CD4-positive, alpha-beta T cell treated with Interleukin-21 for 1 hour (primary cell): Measurements from ENCODE around the gene BEST3.

ENCODE experiments used
- DNase-seq: peaks from one replicate; pipeline ENCODE4 v3.0.0-alpha.2; 2020

BEST3 gene

DNA sequence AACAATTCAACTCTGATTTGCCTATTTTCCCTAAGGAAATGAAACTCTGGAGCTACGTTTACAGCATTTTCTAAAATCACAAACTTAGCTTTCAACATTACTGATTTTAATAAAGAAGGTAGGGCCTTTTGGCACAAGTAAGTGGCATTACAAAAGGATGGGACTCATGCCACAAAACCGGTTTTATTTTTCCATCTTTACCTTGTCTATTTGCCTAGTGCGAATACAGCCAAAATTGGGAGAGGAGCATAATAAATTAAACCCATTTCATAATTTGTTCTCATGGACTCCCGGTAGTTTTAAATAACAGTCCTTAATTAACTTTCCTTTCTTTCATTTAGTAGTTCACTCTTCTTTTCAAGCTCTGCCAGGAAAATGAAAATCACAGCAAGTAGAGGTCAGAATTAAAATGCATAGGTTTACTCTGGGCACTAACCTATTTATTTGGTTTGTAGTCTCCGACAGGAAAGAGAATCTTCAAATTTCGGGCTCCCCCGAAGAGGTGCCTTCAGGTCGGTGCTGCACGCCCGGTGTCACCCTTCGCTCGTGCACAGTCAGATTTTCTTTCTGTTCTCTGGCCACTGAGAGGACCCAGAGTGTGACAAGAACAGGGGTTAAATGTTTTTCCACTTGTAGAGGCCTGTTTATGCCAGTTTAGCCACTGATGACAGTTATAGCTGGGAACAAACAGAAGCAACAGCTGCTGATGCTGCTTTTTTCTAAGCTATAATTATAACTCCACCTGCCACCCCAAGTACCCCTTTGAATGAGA, at the start of gene BEST3:
Gene BEST3, minus strand, starts transcription at position 535 of the 772 bp plus-strand sequence. CDS start 1,505 bp downstream, outside the sequence.
- DNase-seq, result no peak

DNA sequence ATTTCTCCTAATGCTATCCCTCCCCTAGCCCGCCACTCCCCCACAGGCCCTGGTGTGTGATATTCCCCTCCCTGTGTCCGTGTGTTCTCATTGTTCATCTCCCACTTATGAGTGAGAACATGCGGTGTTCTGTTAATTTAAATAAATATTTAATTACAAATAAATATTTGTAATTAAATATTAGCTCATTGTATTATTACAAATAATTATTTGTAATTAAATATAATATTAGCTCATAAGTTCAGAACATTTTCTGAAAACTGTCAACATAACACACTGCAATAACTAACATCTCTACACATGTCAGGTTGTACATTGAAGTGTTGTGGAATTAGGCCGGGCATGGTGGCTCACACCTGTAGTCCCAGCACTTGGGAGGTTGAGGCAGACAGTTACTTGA, 45.0 kb upstream of the BEST3 start:
- DNase-seq, result no peak

DNA sequence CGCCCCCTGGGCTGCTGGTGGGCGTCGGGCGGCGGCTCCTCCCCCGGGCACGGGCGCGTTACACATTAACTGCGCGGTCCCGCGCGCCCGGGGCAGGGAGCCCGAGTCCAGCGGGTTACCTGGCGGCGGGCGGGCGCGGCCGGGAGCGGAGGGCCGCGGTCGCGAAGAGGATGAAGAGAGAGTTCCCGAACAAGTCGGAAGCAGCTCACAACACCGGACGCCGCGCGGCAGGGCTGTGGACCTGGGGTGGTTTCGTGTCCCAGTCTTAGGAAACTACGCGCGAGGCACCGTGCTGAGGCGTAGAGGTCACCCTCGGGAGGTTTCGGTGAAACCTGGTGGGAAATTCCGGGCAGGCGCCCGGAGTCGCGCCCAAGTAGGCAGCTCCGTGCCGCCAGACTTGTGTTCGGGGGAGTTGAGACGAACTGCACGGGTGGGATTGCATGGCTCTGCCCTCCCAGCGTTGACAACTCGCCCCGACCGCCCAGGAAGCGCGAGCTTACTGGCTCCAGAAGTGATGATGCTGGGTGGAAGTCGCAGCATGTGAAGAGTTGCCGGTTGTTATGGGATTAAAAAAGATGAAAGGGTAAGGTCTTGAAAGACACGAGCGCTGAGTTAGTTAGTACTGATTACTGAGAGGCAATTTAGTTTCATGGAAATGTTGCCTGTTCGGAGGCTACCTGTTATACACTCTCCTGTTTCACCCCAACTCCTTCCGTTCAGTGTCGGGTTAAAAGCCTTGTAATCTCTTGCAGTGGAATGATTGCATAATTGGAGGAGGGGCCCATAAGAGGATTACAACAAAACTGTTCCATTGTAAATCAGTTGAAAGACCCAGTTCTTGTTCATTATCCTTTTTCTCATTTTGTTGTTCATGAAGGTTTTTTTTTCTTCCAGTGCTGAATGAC, 40.4 kb upstream of the BEST3 start:
- peak; percentile 76 for DNase-seq

DNA sequence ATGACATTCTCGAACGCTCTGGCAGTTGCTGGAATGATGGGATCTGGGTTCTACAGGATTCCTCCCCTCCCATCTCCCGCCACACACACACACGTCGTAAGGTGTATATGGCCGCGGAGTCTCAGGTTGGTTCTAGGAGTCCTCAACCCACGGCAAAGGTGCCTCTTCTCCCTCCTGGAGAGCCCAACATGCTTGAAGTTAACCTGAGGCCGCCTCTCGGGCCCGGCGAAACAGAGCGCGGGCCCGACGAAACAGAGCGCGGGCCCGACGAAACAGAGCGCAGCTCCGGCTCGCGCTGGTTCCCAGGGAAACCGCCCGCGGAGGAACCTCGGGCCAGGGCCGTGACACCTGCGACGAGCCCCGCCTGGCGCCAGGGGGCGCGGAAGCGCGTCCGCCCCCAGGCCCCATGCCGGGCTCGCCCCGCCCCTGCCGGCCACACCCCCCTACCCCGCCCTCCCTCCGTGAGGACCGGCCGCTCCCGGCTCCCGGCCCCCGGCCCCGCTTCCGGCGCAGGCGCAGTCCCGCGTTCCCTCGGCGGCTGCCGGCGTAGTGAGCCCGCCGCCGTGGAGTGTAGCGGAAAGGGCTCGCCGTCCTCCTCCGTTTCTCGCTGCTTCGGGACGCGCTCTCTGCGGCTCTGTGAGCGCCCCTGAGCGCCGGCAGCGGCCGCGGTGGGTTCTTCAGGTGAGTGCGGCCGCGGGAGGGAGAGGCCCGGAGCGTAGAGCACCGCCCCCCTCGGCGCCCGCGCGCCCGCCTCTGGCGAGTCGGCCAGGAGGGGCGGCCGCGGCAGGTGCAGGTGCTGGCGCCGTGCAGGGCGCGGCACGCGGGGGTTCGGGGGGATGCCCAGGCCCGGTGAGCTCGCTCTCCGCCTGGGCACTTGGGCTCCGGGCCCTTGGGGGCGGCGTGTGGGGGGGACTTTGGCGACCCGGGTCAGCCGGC, 39.5 kb upstream of the BEST3 start, which contains the start of gene RAB3IP:
Gene RAB3IP, plus strand, starts transcription at position 510 of the 936 bp plus-strand sequence. CDS start 16,549 bp downstream, outside the sequence.
- DNase-seq, result peak; percentile 92

DNA sequence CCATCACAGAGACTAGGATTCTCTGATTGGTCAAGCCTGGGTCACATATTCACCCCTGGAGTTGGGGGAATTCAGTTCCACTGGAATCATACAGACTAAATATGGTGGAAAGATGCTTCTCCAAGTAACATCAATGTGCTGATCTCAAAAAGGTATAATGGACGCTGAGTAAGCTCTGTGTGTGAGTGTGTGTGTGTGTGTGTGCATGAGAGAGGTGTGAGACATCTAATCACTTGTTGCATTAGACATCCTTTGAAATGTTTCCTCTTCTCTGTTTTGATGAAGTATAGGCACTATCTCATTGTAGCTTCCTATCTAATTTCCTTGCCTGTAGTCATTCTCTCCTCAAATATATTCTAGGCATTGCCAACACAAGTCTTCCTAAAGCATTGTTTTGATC, 34.5 kb upstream of the BEST3 start:
- DNase-seq, result no peak

DNA sequence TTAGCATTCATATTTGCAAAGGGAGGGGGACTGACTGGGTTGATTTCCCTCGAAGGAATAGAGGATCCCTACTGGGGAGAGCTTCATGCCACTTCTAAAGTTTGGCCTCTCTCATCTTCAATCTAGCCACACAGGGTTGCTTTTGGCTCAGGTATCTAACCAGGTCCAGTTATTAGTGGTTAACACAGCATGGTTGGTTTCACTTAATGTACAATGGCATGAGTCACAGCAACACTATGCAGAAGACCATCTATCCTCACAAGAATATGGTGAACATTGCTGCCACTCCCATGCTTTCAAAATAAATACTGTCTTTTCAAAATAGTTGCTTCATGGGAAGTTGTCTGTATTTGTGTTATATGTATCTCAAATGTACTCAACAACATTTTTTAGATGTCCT, 33.0 kb upstream of the BEST3 start:
- DNase-seq, result no peak

DNA sequence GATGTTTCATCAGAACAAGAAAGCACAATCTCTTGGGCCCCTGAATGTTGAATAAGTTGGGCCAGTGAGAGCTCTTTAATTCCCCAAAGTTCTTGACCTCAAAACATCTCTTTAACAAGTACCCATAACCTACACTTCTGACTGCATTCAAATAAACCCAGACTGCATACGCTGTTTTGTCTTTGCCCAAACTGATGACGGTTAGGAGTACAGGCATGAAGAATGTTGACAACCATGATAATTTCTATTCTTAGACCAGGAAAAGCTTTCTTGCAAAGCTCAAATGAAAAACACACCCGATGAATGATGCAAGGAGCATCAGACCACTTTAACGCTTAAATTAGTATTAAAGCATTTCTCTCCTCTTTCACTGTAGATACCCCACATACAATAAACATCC, 27.8 kb upstream of the BEST3 start:
- DNase-seq, result no peak

DNA sequence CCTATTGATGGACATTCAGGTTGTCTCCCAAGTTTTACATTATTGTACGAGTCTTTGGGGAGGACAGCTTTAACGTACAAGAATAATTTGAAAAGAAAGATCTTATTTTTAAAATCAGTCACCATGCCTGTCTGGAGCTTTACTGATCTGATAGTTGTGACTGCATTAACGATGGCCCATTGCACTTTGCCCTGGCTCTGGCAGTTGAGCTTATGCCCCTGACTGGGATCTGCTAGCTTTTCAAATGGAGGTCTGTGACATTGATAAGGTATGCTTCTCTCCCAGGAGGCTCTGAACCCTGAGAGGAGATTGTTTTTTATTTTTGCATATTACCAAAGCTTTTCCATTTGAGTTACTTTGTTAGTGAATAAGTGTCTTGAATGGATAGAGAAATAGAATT, 21.6 kb upstream of the BEST3 start:
- no peak for DNase-seq

DNA sequence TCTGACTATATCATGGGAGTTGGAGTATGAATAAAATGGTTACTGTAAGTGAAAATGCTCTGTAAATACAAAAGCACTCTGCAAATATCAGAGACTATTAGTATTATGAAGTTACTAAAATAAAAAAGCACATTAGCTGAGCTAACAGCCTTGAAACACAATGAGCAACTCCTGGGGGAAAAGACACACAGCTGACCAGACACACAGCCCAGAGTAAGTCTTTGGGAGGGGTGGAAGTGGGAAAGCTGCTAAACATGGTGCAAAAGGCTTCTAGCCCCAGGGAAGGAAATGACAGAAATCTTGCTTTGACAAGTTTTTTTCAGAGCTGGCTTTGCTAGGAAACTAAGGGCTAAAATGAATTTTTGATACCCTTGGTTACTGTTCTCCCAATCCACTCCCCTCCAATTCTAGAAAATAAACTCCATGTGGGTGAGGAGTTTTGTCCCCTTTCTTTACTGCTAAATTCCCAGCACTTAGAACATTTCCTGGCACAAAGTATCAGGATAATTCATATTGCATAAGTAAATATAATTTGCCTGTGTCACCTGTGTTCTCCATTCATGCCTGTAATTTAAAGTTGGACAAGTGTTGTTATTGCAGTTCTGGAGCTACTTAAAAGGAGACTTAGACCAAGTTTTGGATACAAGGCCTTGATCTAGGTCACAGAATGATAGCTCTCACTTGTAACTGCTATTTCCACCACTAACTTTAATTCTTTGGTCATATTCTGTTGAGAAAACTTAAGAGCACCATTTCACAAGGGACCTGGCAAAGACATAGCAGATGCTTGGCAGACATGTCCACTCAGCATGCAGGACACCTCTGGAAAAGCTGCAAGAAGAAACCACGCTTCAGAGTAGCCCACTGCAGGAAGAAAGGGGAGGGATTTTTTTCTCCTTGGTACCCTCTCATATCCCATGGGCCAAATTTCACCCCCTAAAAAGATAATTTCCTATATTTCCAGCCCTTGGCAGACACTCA, 20.5 kb upstream of the BEST3 start:
- no peak for DNase-seq

DNA sequence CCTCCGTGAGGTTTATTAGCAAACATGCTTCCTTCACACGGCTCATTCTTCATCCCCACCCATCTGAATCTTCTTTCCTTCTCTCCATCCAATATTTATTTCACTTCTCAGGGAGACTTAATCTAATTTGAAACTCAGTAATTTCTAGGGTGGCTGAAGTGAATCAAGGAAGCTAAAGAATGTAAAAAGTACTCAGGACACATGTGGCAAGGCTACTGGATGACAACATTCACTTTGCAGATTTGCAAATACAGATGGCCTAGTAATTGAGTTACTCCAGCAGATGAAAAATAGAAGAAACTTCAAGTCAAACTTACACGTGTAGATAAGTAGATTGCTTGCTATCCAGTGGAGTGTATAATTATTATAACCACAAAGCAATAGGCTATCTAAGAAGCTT, 15.4 kb upstream of the BEST3 start:
- DNase-seq, result no peak

DNA sequence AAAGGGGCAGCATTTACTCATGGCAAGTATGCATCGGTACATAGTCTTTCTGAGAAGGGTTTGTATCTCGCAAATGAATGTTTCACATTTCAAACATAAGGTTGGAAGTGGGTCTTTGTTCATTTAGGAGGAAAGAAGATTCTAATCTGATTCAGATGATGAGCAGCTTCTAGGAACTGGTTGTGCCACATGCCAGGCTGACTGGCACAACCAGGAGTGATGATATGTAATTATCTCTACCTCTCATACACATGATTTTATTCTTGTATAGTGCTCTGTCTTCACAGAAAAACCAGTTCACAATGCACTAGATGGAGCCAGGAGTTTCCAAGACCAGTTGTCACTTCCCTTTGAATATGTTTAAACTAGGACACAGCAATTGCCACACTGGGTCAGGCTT, 13.7 kb upstream of the BEST3 start:
- DNase-seq, result no peak

DNA sequence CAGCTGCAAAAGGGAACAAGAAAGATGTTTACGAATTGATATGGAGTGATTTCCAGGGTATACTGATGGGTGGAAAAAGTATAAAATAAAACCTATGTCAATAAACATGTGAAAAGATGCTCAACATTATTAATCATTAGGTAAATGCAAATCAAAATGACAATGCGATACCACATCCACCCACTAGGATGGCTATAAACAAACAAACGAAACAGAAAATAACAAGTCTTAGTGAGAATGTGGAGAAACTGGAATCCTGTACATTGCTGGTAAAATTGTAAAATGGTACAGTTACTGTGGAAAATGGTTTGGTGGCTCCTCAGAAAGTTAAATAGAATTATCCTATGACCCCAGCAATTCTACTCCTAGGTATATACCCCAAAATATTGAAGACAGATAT, 9.5 kb upstream of the BEST3 start:
- DNase-seq, result no peak

DNA sequence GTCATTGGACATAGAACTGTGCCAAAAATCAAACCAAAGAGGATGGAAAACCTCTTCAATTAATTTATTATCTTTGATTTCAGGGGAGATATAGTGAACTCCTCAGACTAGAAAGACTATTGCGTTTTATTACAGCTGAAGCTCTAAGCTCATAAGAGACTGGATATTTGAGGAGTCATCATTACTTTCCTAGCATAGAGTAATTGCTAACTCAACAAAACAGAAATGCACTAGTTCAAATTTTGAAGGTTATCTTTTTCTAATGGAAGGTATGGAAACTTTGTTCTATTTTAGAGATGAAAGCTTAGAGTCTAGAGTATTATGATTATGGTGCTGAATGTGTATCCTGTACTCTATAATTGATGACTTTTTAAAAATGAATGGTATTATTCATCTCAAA, 5.3 kb upstream of the BEST3 start:
- DNase-seq, result no peak

DNA sequence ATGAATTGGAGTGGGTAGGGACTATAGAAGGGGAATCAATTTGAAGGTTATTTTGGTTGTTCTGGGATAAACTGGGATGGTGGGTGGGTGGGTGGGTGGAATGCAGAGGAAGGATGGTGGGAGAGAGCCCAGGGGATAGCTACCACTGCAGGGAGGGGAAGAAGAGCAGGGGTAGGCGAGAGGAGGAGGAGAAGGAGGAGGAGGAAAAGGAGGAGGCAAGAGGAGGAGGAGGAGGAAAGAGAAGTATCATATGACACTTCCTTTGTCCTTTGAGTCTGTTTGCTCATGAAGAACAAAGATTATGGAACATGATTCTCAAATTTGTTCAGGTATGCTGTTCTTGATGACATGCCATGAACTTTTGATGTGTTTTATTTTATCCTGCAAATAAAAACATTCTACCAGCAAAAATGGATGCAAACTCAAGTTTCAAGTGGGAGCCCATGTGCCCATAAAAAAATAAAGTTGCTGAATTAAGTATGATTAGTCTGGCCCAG, 4.1 kb upstream of the BEST3 start:
- DNase-seq, result no peak

DNA sequence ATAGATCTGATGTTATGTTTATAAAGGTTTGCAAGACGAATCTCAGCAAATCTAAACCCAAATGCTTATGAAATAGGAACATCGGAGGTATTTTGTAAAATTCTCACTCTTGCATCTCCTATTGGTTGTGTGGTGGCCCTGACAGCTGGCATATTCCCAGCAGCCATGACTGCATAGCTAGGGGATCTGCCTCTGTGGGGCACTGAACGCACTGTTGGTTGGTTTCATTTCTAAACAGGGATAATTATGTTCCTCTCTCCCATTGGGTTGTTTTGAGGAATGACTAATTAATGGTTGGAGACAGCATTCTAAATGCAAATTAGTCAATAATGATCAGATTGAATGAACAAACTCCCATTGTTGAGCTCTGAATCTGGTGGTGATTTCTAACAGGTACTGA, 2.7 kb upstream of the BEST3 start:
- DNase-seq, result no peak

DNA sequence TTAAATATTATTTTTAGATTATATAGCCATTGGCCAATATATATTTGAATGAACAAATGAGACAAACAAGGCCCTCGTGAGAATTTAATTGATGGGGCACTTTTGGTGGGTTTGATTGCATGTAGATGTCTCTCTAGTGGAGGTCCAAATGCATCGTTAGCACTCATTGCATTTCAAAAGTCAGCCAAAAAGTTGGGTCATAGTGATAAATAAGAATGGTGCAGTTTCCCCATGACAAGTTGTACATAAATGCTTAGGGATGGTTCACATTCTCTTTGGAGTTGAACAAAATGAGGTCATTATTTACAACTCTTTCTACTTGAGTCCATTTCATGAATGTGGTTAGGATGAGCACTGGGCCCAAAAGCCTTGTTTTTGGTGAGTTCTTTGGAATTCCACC, 1.0 kb downstream of the BEST3 start:
- DNase-seq, result no peak

DNA sequence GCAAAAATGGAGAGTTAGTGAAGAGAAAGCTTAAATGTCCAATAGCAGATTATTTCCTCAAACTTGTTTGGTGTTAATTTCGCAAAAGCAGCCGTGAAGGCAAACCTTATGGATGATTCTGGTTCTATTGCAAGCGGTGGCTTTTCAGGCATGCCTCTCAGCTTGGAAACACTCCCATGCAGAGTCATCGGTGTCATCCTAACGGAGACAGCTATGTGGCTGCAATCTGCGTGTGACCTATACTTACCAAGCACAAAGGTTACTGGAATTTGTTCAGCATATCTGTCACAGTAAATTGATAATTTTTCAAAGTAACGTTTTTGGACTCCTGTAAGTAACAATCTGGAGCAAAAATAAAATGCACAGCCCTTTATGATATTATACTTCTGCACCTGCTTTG, 5.0 kb downstream of the BEST3 start:
- DNase-seq, result no peak

DNA sequence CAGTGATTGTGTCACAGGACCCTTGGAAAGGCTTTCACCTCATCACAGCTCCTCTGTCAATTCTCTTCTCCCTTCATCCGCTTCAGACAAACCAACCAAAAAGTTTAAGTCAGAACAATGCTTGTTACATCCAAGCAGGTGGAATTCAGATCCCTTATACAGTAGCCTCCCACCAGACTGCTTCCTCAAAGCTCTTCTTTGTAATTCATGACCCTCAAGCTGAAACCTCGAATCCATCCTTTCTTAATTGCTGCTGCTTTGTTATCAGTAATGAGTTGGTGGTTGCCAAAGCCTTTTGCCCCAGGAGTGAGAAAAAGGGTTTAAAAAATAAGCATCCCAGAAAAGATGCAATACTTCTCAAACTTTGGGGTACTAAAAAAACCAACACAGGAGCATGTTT, 9.5 kb downstream of the BEST3 start:
- DNase-seq, result no peak

DNA sequence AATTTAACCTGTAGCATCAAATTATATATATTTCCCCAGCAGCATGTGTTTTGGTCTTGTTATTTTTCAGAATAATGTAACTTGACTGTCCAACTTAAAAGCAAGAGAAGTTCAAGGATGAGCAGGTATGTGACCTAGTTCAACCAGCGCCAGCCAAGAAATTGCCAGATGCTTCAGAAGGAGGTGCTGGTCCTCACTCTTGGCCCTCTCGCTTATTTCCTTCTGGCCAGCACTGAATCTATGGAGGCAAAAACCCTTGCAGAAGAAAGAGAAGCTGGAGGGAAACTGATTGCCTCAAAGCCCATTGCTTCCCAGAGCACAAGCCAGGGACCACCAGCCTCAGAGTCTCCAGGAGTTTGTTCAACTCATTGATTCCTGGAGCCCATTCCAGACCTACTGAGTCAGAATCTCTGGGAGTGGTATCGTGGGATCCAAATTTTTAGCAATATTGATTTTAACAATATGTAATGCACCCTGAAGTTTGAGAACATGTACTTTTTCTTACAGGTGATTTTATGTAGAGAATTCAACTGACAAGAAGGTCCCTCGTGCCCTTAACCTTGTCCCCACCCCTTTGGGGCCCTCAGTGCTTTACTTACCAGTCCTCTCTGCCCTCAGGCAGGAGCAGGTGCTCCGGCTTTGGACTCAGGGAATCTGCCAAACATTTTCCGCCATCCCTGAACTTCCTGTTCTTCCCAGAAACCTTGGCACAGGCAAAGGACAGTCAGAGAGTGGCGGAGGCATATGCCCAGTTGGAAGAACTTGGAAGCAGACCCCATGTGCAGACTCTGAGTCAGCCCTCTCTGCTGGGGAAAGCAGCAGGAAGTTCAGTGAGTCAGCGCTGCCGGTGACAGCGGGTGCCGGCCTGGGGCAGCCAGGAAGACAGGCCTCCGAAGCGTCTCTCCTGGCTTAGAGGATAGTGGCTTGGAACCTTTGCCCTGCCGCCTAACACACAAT, 10.4 kb downstream of the BEST3 start:
- no peak for DNase-seq

DNA sequence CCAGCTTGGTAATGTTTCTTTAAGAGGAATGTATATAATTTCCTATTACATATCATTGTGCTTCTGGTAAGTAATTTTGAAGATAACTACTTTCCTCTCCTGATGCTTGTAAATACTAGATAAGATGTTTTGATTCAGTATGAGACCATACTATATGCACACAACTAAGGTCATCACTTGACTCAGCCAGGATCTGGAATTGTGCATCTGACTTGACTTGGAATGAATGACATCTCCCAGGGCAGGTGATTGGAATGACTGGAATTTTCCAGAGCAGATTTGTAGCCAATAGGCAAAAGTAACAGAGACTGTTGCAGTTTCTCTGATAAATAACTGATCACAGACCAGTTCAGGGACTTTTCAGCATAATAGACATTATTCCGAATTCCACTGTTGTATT, 11.1 kb downstream of the BEST3 start:
- DNase-seq, result no peak
